Right lobe of liver (tissue), 4 donors: ENCODE data around the gene MED27.

Experiments
- POLR2A ChIP-seq: fragments of 450-650 bp; IDR thresholded peaks from one replicate; pipeline ENCODE4 v1.6.1; 2017; ENCODE audit warnings: antibody characterized with exemption, mild to moderate bottlenecking
- TF ChIP-seq, protein P1 (sequence below), 4 donors: fragments of 200-600 bp in 3 of 4; fragments of 450-650 bp in 1 of 4; IDR thresholded peaks; one replicate each; pipeline versions ENCODE4 v1.5.1 to v1.8.0; 2016 to 2022; ENCODE audit warnings: antibody characterized with exemption in 4 of 4, mild to moderate bottlenecking in 2 of 4
- donor health status: DM: no; HTN: no; CAD: no.
- donor health status: DM: no; HTN: no; CAD: no.
- donor health status: DM: no; HTN: yes; CAD: no.

DNA sequence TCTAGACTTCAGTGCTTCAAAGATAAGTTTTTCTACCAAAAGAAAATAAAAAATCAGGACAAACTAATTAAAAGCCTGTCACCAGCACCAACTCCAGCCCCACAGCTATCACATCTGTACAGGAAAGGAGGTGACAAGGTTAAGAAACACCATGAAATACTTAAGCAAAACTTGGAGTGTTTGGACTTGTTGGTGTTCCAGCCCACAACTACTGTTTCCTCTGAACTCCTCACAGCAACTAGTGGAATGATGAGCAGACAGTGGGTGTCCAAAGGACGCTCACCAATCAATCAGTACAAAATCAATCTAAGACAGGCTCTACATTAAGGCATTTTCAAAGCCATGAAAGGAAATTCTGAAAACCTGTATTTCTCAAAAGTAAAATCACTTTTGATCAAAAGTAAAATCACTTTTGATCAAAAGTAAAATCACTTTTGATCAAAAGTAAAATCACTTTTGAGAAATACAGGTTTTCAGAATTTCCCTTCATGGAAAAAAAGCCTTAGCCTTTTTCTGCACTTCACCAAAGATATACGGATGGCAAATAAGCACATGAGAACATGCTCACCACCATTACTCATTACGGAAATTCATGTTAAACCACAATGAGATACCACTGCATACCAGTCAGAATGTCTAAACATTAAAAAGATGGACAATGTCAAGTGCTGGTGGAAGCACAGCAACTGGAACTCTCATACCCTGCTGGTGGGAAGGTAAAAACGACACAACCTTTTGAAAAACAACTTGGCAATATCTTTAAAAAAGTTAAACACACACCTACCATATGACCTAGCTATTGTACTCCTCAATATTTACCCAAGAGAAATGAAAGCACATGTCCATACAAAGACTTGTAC lies 79.7 kb downstream of the MED27 start:
- TF ChIP-seq, protein P1, sequence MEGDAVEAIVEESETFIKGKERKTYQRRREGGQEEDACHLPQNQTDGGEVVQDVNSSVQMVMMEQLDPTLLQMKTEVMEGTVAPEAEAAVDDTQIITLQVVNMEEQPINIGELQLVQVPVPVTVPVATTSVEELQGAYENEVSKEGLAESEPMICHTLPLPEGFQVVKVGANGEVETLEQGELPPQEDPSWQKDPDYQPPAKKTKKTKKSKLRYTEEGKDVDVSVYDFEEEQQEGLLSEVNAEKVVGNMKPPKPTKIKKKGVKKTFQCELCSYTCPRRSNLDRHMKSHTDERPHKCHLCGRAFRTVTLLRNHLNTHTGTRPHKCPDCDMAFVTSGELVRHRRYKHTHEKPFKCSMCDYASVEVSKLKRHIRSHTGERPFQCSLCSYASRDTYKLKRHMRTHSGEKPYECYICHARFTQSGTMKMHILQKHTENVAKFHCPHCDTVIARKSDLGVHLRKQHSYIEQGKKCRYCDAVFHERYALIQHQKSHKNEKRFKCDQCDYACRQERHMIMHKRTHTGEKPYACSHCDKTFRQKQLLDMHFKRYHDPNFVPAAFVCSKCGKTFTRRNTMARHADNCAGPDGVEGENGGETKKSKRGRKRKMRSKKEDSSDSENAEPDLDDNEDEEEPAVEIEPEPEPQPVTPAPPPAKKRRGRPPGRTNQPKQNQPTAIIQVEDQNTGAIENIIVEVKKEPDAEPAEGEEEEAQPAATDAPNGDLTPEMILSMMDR (IDR thresholded peaks at IDR 0.05): no peak
- no peak for TF ChIP-seq POLR2A
